H4 (cell line): Measurements from ENCODE around the gene MMD. TPM values are rescaled to one million over a fixed set of nuclear protein-coding genes. Genes with fewer than 3 reads are reported as not detected.
"Not testable (repeated sequence)": the region's sequence is repeated elsewhere in the genome, so short reads cannot be mapped to it uniquely, and the experiment has no call there.

Experiments used
- DNase-seq: peaks from one replicate; pipeline ENCODE4 v3.0.0-alpha.2; 2015; ENCODE audit warnings: low spot score
- total RNA-seq: library from RNA; depleted of rRNA; stranded (reverse); fragments of >200 nt; shearing (Covaris generic); gene quantifications from 2 replicates; pipeline ENCODE4 v1.2.3, GENCODE V29; 2014

Gene MMD
- total RNA-seq, 1 experiment from 2014 or later: 72.4 TPM

- no peak for DNase-seq
Measured at GRCh38 chr17:55395803-55396505, 25.7 kb downstream of the MMD start.

- no peak for DNase-seq
Measured at GRCh38 chr17:55394357-55395021, 27.1 kb downstream of the MMD start.

- no peak for DNase-seq
Measured at GRCh38 chr17:55391764-55392467, 29.7 kb downstream of the MMD start.

- DNase-seq: no peak
Measured at GRCh38 chr17:55391244-55391757, 30.3 kb downstream of the MMD start.

- DNase-seq: no peak
Measured at GRCh38 chr17:55390364-55390977, 31.2 kb downstream of the MMD start.

GRCh38 chr17:55389715-55390114 is 31.9 kb downstream of the MMD start:
- DNase-seq: not testable (repeated sequence)

- no peak for DNase-seq
Measured at GRCh38 chr17:55388842-55389241, 32.8 kb downstream of the MMD start.

GRCh38 chr17:55386796-55387332 is 34.8 kb downstream of the MMD start:
- no peak for DNase-seq

GRCh38 chr17:55384643-55385232 is 36.9 kb downstream of the MMD start:
- DNase-seq: no peak

- no peak for DNase-seq
Measured at GRCh38 chr17:55383771-55384642, 37.6 kb downstream of the MMD start.

GRCh38 chr17:55381017-55381770 is 40.4 kb downstream of the MMD start:
- DNase-seq: no peak

GRCh38 chr17:55377671-55378275 is 43.9 kb downstream of the MMD start:
- DNase-seq: no peak

GRCh38 chr17:55368706-55369105 is 52.9 kb downstream of the MMD start:
- no peak for DNase-seq

- DNase-seq: no peak
Measured at GRCh38 chr17:55366020-55366481, 55.6 kb downstream of the MMD start.

GRCh38 chr17:55363033-55363432 is 58.6 kb downstream of the MMD start:
- no peak for DNase-seq

GRCh38 chr17:55360971-55361370 is 60.7 kb downstream of the MMD start:
- DNase-seq: no peak

- DNase-seq: peak; percentile 79
Measured at GRCh38 chr17:55356434-55357328, 65.0 kb downstream of the MMD start.

- no peak for DNase-seq
Measured at GRCh38 chr17:55354941-55355340, 66.7 kb downstream of the MMD start.
